Raji (cell line): Measurements from ENCODE around the gene FAM219A.

Experiments
- POLR2A ChIP-seq: IDR thresholded peaks from 2 replicates; pipeline ENCODE4 v1.6.1; 2011; ENCODE audit warnings: low read depth, low read length, control low read depth; ENCODE audit not compliant: insufficient read depth

The FAM219A gene

DNA sequence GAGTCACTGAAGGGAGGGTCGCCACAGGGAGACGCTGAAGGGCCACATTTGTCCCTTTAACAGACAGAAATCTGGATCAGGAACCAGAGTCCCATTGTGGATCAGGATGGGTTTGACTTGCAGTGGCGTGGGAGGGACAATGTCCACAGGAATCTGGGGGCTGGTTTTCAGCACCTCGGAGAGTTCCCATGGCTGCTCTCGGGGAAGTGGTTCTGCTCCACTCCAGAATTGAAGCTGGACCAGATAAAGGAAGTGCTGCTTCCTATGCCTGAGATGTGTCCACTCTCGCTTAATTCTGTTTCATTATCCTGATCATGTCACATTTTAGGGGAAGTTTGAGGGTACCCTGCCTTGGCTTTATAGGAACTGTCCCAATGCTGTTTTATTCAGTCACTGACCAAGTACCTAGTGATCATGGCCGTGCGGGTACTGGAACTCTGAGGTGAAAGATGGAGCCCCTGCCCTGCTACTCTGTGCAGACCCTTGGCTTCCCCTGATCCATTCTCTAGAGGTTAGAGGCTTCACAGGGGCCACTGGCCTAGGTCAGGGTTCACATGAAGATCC lies 35.7 kb upstream of the FAM219A start:
- no peak for TF ChIP-seq POLR2A

DNA sequence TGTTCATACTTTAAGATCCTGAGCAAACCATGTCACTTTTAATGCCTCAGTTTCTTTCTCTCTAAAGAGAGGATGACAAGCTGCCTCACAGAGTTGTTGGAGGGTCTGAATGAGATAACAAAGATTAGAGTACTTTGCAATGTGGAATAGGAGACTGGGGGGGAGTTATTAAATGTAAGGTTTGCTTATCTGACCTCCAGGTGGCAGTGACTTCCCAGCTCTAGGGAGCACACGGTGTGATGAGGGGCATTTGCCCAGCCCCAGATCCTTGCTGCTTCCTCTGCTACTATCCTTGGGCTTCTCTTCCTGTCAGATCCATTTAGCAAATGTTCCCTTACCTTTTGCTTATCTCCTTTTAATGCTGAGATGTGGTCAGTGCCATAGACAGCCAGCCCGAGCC lies 33.7 kb upstream of the FAM219A start:
- no peak for TF ChIP-seq POLR2A

DNA sequence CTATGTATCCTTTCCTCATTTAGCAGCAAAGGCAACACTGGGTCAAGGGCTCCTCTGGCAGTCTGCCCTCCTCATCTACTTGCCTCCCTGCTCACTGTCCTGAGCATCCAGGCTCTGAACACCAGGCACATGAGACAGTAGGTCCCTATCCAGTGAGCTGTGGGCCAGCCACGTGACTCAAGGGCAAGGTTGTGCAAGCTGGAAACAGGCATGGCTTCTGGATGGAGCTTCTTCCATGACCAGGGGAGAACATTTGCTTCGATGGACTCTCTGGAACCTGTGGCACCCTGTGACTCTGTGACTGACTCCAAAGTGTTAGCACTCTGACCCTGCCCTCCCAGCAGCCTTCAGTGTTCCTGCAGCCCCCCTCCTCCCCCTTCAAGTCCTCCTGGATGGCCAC lies 33.2 kb upstream of the FAM219A start:
- no peak for TF ChIP-seq POLR2A

DNA sequence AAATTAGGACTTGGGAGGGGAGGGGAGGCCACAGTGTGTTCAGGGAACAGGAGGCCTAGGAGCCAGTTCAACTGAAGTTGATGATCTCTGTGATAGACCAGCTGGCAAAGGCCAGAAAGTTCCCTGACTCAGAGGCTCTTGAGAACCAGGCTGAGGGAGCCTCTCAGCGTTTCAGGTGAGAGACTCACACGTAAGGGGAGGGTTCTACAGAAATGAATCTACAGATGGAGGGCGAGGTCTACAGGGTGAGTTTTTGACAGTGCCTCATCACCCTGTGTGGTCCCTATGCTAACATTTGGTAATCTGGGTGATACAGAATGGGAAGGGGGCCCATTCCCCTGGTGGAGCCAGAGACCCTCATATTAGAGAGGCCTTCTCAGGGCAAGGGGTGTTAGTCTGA lies 32.4 kb upstream of the FAM219A start:
- no peak for TF ChIP-seq POLR2A

DNA sequence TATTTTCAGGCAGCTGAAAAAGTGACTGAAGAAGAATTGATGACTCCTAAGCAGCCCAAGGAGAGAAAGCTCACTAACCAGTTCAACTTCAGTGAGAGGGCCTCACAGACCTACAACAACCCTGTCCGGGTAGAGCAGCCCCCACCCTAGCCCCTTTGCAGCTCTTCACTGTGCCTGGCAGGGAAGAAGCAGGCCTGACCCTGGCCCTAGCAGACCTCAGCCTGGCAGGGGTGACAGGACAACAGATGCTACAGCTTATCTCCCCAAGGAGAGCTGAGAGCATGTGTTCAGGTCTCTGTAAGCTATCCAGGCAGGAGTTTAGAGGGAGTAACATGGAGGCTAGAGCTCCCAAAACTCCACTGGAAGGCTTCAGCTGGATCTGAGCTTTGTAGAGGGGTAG lies 32.0 kb upstream of the FAM219A start:
- TF ChIP-seq POLR2A, result no peak

DNA sequence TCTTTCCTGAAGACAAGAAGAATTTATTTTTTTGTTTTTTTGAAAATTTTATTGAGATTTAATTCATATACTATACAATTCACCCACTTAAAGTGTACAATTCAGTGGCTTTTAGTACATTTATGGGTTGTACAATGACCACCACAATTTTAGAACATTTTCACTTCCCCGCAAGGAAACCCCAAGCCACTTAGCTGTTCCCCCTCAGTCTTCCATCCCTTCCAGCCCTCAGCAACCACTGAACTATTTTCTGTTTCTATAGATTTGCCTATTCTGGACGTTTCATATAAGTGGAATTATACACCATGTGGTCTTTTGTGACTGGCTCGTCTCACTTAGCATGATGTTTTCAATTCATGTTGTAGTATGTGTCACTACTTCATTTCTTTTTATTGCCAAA lies 28.2 kb upstream of the FAM219A start:
- no peak for TF ChIP-seq POLR2A

DNA sequence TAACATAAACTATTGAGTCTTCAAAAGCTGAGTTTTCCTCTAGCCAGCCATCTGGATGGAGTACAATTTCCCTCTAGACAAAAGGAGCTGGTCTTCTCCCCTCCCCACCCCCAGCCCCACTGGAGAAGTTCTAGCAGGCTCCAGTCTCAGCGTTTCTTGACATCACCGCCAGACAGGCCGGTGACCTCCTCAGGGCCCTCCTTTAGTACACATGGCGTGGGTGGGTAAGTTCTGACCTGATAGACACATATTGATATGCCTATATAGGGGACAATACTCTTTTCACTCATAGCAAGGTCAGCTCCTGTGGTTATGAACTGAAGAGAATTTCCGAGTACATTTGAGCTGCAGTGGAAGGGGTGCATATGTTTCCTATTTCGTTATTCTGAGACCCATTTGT lies 27.5 kb upstream of the FAM219A start:
- no peak for TF ChIP-seq POLR2A

DNA sequence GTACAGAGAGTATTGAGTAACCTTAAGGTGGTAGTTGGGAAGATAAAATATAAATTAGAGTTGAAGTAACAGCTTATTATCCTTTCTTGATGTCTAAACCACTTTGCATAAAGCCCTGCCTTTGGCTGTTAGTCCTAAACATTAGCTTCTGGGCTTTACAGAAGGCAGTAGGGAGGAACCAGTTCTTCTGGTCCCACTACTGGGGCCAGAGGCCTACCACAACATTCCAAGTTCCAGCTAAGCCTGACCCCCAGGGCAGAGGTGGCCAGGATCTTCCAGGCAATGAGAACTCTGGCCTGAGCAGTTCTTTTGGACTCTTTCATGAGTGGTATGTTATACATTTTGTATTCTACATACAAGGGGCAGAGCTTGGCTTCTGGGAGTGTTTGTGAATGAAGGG lies 26.3 kb upstream of the FAM219A start:
- no peak for TF ChIP-seq POLR2A

DNA sequence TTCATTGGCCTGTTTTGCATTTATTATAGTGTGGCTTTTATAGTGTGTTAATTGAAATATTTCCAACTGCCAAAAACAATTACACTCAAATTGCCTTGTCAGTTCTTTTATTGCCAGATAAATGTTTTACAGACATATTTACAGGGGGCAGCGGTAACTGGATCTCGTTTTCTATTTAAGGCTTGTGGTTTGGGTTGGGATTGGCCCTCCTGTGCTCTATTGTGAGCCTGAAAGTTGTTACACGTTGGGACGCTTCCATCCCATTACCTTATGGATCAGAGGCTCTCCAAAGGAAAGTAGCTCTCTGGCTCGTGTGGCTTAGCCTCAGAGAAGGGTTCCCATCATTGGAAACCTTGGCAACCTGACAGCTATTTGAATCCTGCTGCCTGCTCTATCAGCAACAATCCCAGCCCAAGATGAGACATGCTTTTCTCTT lies 21.1 kb upstream of the FAM219A start:
- TF ChIP-seq POLR2A, result no peak

DNA sequence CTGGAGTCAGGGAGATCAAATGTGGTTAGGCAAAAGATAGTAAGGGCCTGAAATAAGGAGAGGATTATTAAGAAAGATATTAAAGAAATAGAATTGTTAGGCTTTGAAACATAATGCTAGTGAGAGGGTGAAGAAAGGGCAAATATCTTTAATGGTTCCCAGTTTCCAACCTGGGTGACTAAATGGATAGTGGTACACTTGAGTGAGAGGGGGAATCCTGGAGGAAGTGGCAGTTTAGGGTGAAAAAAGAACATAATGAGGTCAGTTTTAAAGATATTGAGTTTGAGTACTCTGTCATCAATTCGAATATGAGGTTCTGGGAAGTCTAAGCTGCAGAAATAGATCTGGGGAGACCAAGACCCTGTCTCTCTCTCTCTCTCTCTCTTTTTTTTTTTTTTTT lies 19.2 kb upstream of the FAM219A start:
- no peak for TF ChIP-seq POLR2A

DNA sequence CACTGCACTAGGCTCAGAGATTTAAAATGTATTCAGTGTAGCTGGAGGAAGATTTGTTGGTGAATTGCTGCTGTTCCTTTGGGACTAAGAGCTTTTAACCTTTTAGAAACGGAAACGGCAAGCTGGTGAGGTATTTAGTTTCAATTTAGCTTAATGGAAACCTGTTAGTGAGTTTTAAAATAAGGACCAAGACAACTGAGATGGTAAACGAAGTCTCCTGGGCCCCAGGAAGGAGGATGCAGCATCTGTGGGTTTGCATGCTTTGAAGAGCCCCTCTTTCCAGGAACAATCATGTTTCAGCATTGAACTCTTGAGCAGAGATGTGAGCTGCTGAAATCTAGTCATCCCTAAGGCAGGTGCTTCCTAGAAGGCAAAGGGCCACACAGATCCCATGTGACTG lies 16.7 kb upstream of the FAM219A start:
- no peak for TF ChIP-seq POLR2A

DNA sequence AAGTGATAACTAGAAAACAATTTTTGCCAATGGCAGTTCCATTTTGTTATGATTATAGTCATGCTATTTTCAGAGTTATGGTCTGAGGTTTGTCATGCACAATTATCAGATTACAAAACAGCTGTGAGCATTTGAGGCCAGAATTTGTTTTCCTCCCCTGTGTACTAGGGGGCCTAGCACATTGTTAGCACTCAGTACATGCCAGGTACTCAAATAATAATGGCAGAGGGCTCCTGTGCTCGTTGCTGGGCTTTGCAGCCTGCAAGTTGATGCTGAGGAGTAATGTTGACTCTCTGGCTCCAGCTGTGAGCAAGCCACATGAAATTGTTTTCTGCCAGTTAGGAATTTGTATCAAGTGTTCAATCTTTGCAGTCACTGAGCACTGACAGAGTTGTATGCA lies 7.1 kb upstream of the FAM219A start:
- TF ChIP-seq POLR2A, result no peak

DNA sequence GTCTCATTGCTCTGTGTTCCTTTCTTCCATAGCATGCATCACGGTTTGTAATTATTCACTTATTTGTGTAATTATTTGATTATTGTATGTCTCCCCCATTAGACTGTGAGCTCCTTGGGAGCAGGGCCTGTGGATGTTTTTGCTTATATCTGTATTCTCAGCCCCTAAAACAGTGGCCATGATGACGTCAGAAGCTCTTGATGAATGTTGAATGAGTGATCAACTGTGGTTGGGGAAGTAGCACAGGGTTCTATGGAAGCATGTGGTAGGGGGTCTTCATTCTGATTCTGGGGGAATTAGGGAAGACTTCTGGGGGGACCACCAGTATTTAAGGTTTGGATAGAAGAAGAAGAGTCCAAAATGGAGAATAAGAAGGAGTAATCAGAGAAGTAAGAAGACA lies 6.2 kb upstream of the FAM219A start:
- TF ChIP-seq POLR2A, result no peak

DNA sequence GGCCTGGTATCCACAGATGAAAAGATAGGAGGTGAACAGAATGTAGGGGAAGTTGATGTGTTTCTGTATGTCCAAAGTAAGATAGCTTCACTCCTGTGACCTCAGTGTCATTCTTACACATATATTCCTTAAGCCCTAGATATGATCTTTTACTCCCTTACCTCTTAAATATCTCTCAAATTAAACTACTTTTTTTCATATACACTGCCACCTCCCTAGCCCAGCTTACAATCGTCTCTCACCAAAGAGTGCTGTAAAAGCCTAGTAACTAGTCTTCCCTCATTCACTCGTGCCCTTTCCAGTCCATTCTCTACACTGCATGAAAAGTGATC lies 5.5 kb upstream of the FAM219A start:
- no peak for TF ChIP-seq POLR2A

DNA sequence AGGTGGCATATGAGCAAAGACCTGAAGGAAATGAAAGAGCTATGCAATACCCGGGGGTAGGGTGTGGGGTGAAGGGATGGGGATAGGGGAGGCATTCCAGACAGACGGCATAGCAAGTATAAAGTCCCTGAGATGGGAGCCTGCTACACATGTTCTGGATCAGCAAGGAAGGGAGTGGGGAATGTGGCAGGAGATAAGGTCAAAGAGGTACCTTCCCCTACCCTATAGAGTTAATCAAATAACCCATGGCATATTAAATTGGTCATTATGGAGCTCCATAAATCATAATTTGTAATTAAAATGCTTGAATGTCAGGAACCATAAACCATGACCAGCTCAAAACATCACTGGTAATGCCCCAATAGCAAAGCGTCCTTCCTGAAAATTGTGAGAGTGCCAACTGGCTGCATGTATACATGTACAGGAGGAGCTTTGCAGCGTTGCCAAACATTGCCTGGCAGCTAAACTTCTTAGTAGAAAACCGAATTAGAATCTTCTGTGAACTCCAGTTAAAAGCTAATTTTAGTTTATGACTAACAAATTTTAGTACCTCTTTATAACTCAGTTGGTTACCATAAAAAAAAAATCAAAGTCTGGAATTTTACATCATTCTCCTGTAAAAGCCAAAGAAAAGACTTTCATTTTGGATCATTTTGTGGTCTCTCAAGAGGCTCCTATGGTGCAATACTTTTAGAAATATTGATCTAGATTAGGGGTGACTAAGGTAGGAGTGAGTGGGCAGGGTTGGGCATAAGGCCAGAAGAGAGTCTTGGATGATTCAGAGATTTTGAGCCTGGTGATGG lies 4.9 kb upstream of the FAM219A start:
- no peak for TF ChIP-seq POLR2A

DNA sequence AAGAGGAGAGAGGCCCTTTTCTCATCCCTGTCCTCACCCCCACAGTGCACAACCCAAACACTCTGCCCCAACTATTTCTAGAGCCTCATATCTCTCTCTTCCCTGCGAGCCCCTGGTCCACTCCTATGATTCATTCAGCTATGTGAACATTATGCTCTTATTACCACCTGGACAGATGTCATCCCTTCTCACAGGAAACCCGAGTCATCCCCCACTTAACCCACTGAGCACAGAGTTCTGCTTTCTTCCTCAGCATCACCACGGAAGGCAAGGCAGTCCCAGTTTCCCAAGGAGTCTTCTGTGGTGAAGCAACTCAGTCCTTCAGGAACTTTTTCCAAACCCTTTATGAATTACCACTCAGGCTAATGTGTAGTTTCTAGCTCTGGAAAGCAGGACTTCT lies 1.6 kb upstream of the FAM219A start:
- TF ChIP-seq POLR2A, result no peak

DNA sequence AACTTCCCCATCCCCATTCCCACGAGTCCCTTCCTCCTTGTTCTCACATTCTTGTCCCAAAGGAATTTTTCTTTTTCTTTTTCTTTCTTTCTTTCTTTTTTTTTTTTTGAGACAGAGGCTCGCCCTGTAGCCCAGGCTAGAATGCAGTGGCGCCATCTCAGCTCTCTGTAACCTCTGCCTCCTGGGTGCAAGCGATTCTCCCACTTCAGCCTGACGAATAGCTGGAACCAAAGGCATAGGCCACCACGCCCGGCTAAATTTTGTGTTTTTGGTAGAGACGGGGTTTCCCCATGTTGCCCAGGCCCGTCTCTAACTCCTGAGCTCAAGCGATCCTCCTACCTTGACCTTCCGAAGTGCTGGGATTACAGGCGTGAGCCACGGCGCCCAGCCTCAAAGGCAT lies 986 bp upstream of the FAM219A start:
- TF ChIP-seq POLR2A, result no peak
